NK-92 treated with Interleukin-12 subunit alpha and Interleukin-12 subunit beta, amount 100 ng/mL, for 24 hours (cell line): ENCODE data around the gene SLC7A14.

ENCODE experiments used
- DNase-seq: peaks from one replicate; lab custom pipeline; 2025; lab: John Stamatoyannopoulos, UW

Gene SLC7A14

GRCh38 chr3:170470063-170471016 lies 115.5 kb downstream of the SLC7A14 start:
- DNase-seq, result no peak

GRCh38 chr3:170469151-170470062 lies 116.5 kb downstream of the SLC7A14 start:
- no peak for DNase-seq

GRCh38 chr3:170467571-170468147 lies 118.2 kb downstream of the SLC7A14 start:
- DNase-seq, result no peak

- no peak for DNase-seq
These were observed 118.9 kb downstream of the SLC7A14 start for GRCh38 chr3:170467007-170467406.

GRCh38 chr3:170465955-170466354 lies 119.9 kb downstream of the SLC7A14 start:
- DNase-seq, result no peak

GRCh38 chr3:170463011-170463410 lies 122.9 kb downstream of the SLC7A14 start:
- no peak for DNase-seq

GRCh38 chr3:170458285-170458684 lies 127.6 kb downstream of the SLC7A14 start:
- no peak for DNase-seq

GRCh38 chr3:170454509-170454908 lies 131.4 kb downstream of the SLC7A14 start:
- DNase-seq, result no peak

GRCh38 chr3:170450039-170450438 lies 135.8 kb downstream of the SLC7A14 start:
- no peak for DNase-seq

GRCh38 chr3:170448584-170448983 lies 137.3 kb downstream of the SLC7A14 start:
- no peak for DNase-seq

GRCh38 chr3:170443457-170443856 lies 142.4 kb downstream of the SLC7A14 start:
- DNase-seq, result no peak

GRCh38 chr3:170442947-170443346 lies 142.9 kb downstream of the SLC7A14 start:
- no peak for DNase-seq

GRCh38 chr3:170441412-170441811 lies 144.5 kb downstream of the SLC7A14 start:
- DNase-seq, result no peak

GRCh38 chr3:170440344-170440743 lies 145.5 kb downstream of the SLC7A14 start:
- DNase-seq, result no peak

GRCh38 chr3:170438836-170439235 lies 147.0 kb downstream of the SLC7A14 start:
- DNase-seq, result no peak

- DNase-seq, result no peak
These were observed 148.0 kb downstream of the SLC7A14 start for GRCh38 chr3:170437696-170438407.

- no peak for DNase-seq
These were observed 148.7 kb downstream of the SLC7A14 start for GRCh38 chr3:170437176-170437575.

- DNase-seq, result no peak
These were observed 149.2 kb downstream of the SLC7A14 start for GRCh38 chr3:170436697-170437096.

- DNase-seq, result no peak
These were observed 153.5 kb downstream of the SLC7A14 start for GRCh38 chr3:170432416-170432815.

- DNase-seq, result no peak
These were observed 154.8 kb downstream of the SLC7A14 start for GRCh38 chr3:170431054-170431453.

- no peak for DNase-seq
These were observed 156.8 kb downstream of the SLC7A14 start for GRCh38 chr3:170429050-170429449.

GRCh38 chr3:170428095-170428494 lies 157.8 kb downstream of the SLC7A14 start:
- no peak for DNase-seq
